OCI-LY1 (cell line): ENCODE data around the gene PDK1.

Experiments
- CTCF ChIP-seq: fragments of 200-600 bp; sonication (generic), shearing (Covaris generic); IDR thresholded peaks from 2 replicates; pipeline ENCODE4 v1.5.1; 2017; ENCODE audit warnings: mild to moderate bottlenecking, antibody characterized with exemption, low read length, moderate library complexity, mixed read lengths
- EZH2 ChIP-seq: fragments of 200-600 bp; sonication (generic), shearing (Covaris generic); IDR thresholded peaks from 2 replicates; pipeline ENCODE4 v1.8.0; 2017; ENCODE audit warnings: borderline replicate concordance, mixed run types, mild to moderate bottlenecking, antibody characterized with exemption, low read length, moderate library complexity, mixed read lengths

GRCh38 chr2:172549131-172549530 is 6.8 kb upstream of the PDK1 start:
- TF ChIP-seq CTCF: no peak
- TF ChIP-seq EZH2: no peak
